ENCODE measurements around the gene IMP4. TPM values are rescaled to one million over a fixed set of nuclear protein-coding genes. Genes with fewer than 3 reads are reported as not detected.
A peak's percentile ranks its signal among the peaks of the same experiment; 100 is the strongest.

The IMP4 gene
- total and polyA plus RNA-seq, 2 experiments from 2014 or later = 79.1 to 109 TPM

- Histone ChIP-seq H4K20me1 (ENCODE audit: insufficient read depth) (no peaks in the 10 kb centered on the region), H3F3A (ENCODE audit: insufficient read depth) (peaks cover 16% of the 10 kb centered on the region), H3K9ac (no peak overlapping the region), H3K4me3 (no peak overlapping the region), H2AFZ (no peak overlapping the region), H3K36me3 (ENCODE audit: low read depth) (no peaks in the 10 kb centered on the region), H3K79me2 (ENCODE audit: insufficient read depth) (no peaks in the 10 kb centered on the region), H3K9me2 (ENCODE audit: insufficient read depth) (no peaks in the 10 kb centered on the region), H3K9me3 (ENCODE audit: low read depth) (no peaks in the 10 kb centered on the region), H3K4me2 (ENCODE audit: unreplicated experiment) (no peak overlapping the region), H3K4me1 (ENCODE audit: insufficient read depth) (peaks cover 11% of the 10 kb centered on the region), H3K27ac (no peak overlapping the region), H3K27me3 (replicated peaks; ENCODE audit: insufficient read depth) (peaks cover 28% of the 10 kb centered on the region; the same call in 1 of the 2 replicates)
- in situ Hi-C loops (cut with MboI) = loop anchor here (10.0 kb wide), 2 partner anchors 149 to 399 kb away; partner anchors contain the start of genes MZT2B and SMPD4
- 75% methylated on average over 6 of the region's 6 CpGs for WGBS, 2 experiments (ENCODE audit: low coverage in 1 of 2, low lambda C conversion rate in 2 of 2, missing lambda C conversion rate in 2 of 2)
- no peak for DNase-seq
- no peak for TF ChIP-seq EZH2phosphoT487 (IDR thresholded peaks at IDR 0.05; ENCODE audit: insufficient read depth, low read depth)
- TF ChIP-seq EZH2 (IDR thresholded peaks at IDR 0.05; ENCODE audit: insufficient read depth, poor library complexity, severe bottlenecking) = no peak
Measured at GRCh38 chr2:130334026-130334425, 8.7 kb upstream of the IMP4 start.

GRCh38 chr2:130335226-130335625 lies 7.5 kb upstream of the IMP4 start:
- H3K9me2 ChIP-seq (ENCODE audit: insufficient read depth) = no peaks in the 10 kb centered on the region
- H3K4me1 ChIP-seq (ENCODE audit: insufficient read depth) = peaks cover 11% of the 10 kb centered on the region
- H3K79me2 ChIP-seq (ENCODE audit: insufficient read depth) = no peaks in the 10 kb centered on the region
- H3F3A ChIP-seq (ENCODE audit: insufficient read depth) = peaks cover 16% of the 10 kb centered on the region
- TF ChIP-seq EZH2phosphoT487 (IDR thresholded peaks at IDR 0.05; ENCODE audit: insufficient read depth, low read depth) = no peak
- TF ChIP-seq EZH2 (IDR thresholded peaks at IDR 0.05; ENCODE audit: insufficient read depth, poor library complexity, severe bottlenecking) = no peak
- no peaks in the 10 kb centered on the region for H3K36me3 ChIP-seq (ENCODE audit: low read depth)
- H2AFZ ChIP-seq = no peak overlapping the region
- no peak overlapping the region for H3K27ac ChIP-seq
- H4K20me1 ChIP-seq (ENCODE audit: insufficient read depth) = no peaks in the 10 kb centered on the region
- H3K9me3 ChIP-seq (ENCODE audit: low read depth) = no peaks in the 10 kb centered on the region
- H3K9ac ChIP-seq = no peak overlapping the region
- H3K4me2 ChIP-seq (ENCODE audit: unreplicated experiment) = no peak overlapping the region
- no peak overlapping the region for H3K4me3 ChIP-seq
- no peak for DNase-seq
- peaks cover 16% of the 10 kb centered on the region; the same call in 1 of the 2 replicates for H3K27me3 ChIP-seq (replicated peaks; ENCODE audit: insufficient read depth)
- in situ Hi-C loops (cut with MboI) = loop anchor here (10.0 kb wide), 2 partner anchors 150 to 400 kb away; partner anchors contain the start of genes MZT2B and SMPD4

GRCh38 chr2:130336150-130336876 lies 6.4 kb upstream of the IMP4 start:
- H4K20me1 ChIP-seq (ENCODE audit: insufficient read depth) = no peaks in the 10 kb centered on the region
- H3K9me3 ChIP-seq (ENCODE audit: low read depth) = no peaks in the 10 kb centered on the region
- no peak overlapping the region for H2AFZ ChIP-seq
- DNase-seq = no peak
- H3K4me3 ChIP-seq = no peak overlapping the region
- H3K27me3 ChIP-seq (replicated peaks; ENCODE audit: insufficient read depth) = peaks cover 5% of the 10 kb centered on the region; the same call in 1 of the 2 replicates
- no peaks in the 10 kb centered on the region for H3K9me2 ChIP-seq (ENCODE audit: insufficient read depth)
- in situ Hi-C loops (cut with MboI) = loop anchor here (10.0 kb wide), 2 partner anchors 152 to 402 kb away; partner anchors contain the start of genes MZT2B and SMPD4
- 65 to 67% methylated on average over 13 of the region's 13 CpGs for WGBS, 2 experiments (ENCODE audit: low coverage in 1 of 2, low lambda C conversion rate in 2 of 2, missing lambda C conversion rate in 2 of 2)
- TF ChIP-seq EZH2phosphoT487 (IDR thresholded peaks at IDR 0.05; ENCODE audit: insufficient read depth, low read depth) = no peak
- TF ChIP-seq EZH2 (IDR thresholded peaks at IDR 0.05; ENCODE audit: insufficient read depth, poor library complexity, severe bottlenecking) = no peak
- H3K4me2 ChIP-seq (ENCODE audit: unreplicated experiment) = peak overlapping the region; percentile 45
- peaks cover 11% of the 10 kb centered on the region for H3K4me1 ChIP-seq (ENCODE audit: insufficient read depth)
- H3K79me2 ChIP-seq (ENCODE audit: insufficient read depth) = 0 out of 2 replicates have a peak, but pooled peaks cover 3% of the 10 kb centered on the region
- H3K36me3 ChIP-seq (ENCODE audit: low read depth) = no peaks in the 10 kb centered on the region
- no peak overlapping the region for H3K27ac ChIP-seq
- peaks cover 16% of the 10 kb centered on the region for H3F3A ChIP-seq (ENCODE audit: insufficient read depth)
- no peak overlapping the region for H3K9ac ChIP-seq

GRCh38 chr2:130336877-130337734 lies 5.6 kb upstream of the IMP4 start:
- Histone ChIP-seq H3K79me2 (ENCODE audit: insufficient read depth) (0 out of 2 replicates have a peak, but pooled peaks cover 4% of the 10 kb centered on the region), H3K4me2 (ENCODE audit: unreplicated experiment) (peak overlapping the region; percentile 45), H3K9me2 (ENCODE audit: insufficient read depth) (no peaks in the 10 kb centered on the region), H3K9ac (no peak overlapping the region), H3K27ac (peak overlapping the region; percentile 46; the same call in 1 of the 2 replicates), H3K4me1 (ENCODE audit: insufficient read depth) (peaks cover 11% of the 10 kb centered on the region), H4K20me1 (ENCODE audit: insufficient read depth) (no peaks in the 10 kb centered on the region), H3K9me3 (ENCODE audit: low read depth) (no peaks in the 10 kb centered on the region), H3K36me3 (ENCODE audit: low read depth) (no peaks in the 10 kb centered on the region), H3F3A (ENCODE audit: insufficient read depth) (peaks cover 16% of the 10 kb centered on the region), H3K27me3 (replicated peaks; ENCODE audit: insufficient read depth) (no peaks in the 10 kb centered on the region), H2AFZ (peak overlapping the region; percentile 69), H3K4me3 (peak overlapping the region; percentile 53)
- peak; percentile 68 for DNase-seq
- in situ Hi-C loops (cut with MboI) = loop anchor here (10.0 kb wide), 2 partner anchors 152 to 402 kb away; partner anchors contain the start of genes MZT2B and SMPD4
- TF ChIP-seq EZH2phosphoT487 (IDR thresholded peaks at IDR 0.05; ENCODE audit: insufficient read depth, low read depth) (no peak), EZH2 (IDR thresholded peaks at IDR 0.05; ENCODE audit: insufficient read depth, poor library complexity, severe bottlenecking) (no peak)
- 32 to 38% methylated on average over 28 to 29 of the region's 29 CpGs for WGBS, 2 experiments (ENCODE audit: low coverage in 1 of 2, low lambda C conversion rate in 2 of 2, missing lambda C conversion rate in 2 of 2)

Measured in GM23248 (cell line).